A673 (cell line): ENCODE measurements around the gene APAF1. TPM values are rescaled to one million over a fixed set of nuclear protein-coding genes. Genes with fewer than 3 reads are reported as not detected.

Experiments used
- BruUV-seq: library from RNA; stranded (reverse); fragments of 400-500 nt; replicated peaks from 2 replicates; lab custom pipeline; 2021; lab: Mats Ljungman, UMichigan
- CTCF ChIA-PET: fragments of 300-600 bp; sonication (Branson Sonifier 250); formaldehyde crosslinking; loops from one replicate; lab custom pipeline; 2022; ENCODE audit warnings: antibody characterized with exemption; lab: Charles Lee
- POLR2A ChIA-PET: fragments of 300-600 bp; sonication (Branson Sonifier 250); formaldehyde crosslinking; loops from one replicate; lab custom pipeline; 2022; ENCODE audit warnings: antibody characterized with exemption; ENCODE audit not compliant: low non-redundant PET; lab: Charles Lee
- DNase-seq: peaks from one replicate; pipeline ENCODE4 v3.0.0-alpha.2; 2015; ENCODE audit warnings: low spot score
- H3K27ac ChIP-seq: fragments of 200-600 bp; sonication (generic); 2 replicates; pipeline ENCODE4 v1.5.1; 2016; ENCODE audit warnings: mixed run types, low read depth, mild to moderate bottlenecking, mixed read lengths, antibody characterized with exemption, low read length; ENCODE audit not compliant: poor library complexity, severe bottlenecking
- H3K27me3 ChIP-seq: fragments of 200-600 bp; sonication (generic); replicated peaks from 2 replicates; pipeline ENCODE4 v1.6.1; 2017; ENCODE audit warnings: mixed run types, low read depth, mild to moderate bottlenecking, mixed read lengths, antibody characterized with exemption, low read length; ENCODE audit not compliant: insufficient read depth, poor library complexity
- H3K36me3 ChIP-seq: fragments of 200-600 bp; sonication (generic); 2 replicates; pipeline ENCODE4 v1.6.1; 2016; ENCODE audit warnings: mixed run types, mild to moderate bottlenecking, mixed read lengths, antibody characterized with exemption, low read length; ENCODE audit not compliant: insufficient read depth, poor library complexity, severe bottlenecking
- H3K4me1 ChIP-seq: fragments of 200-600 bp; sonication (generic); 2 replicates; pipeline ENCODE4 v1.6.1; 2017; ENCODE audit warnings: mixed run types, mild to moderate bottlenecking, mixed read lengths, antibody characterized with exemption, low read length; ENCODE audit not compliant: insufficient read depth, poor library complexity, severe bottlenecking
- H3K4me3 ChIP-seq: fragments of 200-600 bp; sonication (generic); 2 replicates; pipeline ENCODE4 v1.5.1; 2016; ENCODE audit warnings: low read depth, mixed run types, mild to moderate bottlenecking, mixed read lengths, low read length; ENCODE audit not compliant: poor library complexity, severe bottlenecking
- H3K9me3 ChIP-seq: fragments of 200-600 bp; sonication (generic); 2 replicates; pipeline ENCODE4 v1.6.1; 2016; ENCODE audit warnings: mixed run types, low read depth, mild to moderate bottlenecking, mixed read lengths, antibody characterized with exemption, low read length; ENCODE audit not compliant: poor library complexity, severe bottlenecking
- EZH2 ChIP-seq: fragments of 200-600 bp; sonication (generic); IDR thresholded peaks from 2 replicates; pipeline ENCODE4 v1.6.1; 2017; ENCODE audit warnings: borderline replicate concordance, low read depth, mild to moderate bottlenecking, mixed read lengths, antibody characterized with exemption, low read length; ENCODE audit not compliant: poor library complexity, severe bottlenecking
- intact Hi-C: fragments of 100-400 bp; cut with micrococcal nuclease; formaldehyde crosslinking; loops from one replicate; pipeline ENCODE4 v1.10.0; 2022; ENCODE audit not compliant: unreplicated experiment
- total RNA-seq: library from RNA; stranded (reverse); gene quantifications from 2 replicates; pipeline ENCODE4 v1.2.3, GENCODE V29; 2021
- TF ChIP-seq, protein P1 (sequence below): fragments of 300-800, 200-600 bp; sonication (generic); conservative IDR thresholded peaks from 2 replicates; pipeline ENCODE4 v1.5.1; 2017; ENCODE audit warnings: low read depth, mild to moderate bottlenecking, antibody characterized with exemption, low read length, moderate library complexity, mixed read lengths

APAF1 gene
- total RNA-seq, 1 experiment from 2014 or later = 24.2 TPM

DNA sequence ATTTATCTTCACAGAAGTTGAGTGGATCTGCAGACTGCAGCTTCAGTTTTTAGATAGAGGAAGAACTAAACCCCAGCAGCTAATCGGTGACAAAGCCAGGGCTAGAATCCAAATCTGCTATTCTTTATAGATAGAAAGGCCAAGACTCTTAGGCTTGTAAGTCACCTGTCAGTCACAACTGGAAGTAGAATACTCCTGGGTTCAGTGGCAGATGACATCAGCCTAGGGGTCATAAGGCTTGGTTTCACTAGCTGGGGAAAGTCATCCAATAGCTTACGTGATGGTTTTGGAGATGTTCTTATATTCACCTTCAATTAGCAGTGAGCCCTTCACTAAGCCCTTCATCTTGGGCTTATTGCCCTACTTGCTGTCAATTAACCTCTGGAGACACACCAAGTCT is 93.4 kb downstream of the APAF1 start:
- Histone ChIP-seq H3K4me1 (peaks cover 14% of the 10 kb centered on the region), H3K9me3 (no peaks in the 10 kb centered on the region), H3K27ac (no peak overlapping the region), H3K27me3 (no peaks in the 10 kb centered on the region), H3K36me3 (no peaks in the 10 kb centered on the region), H3K4me3 (no peak overlapping the region)
- TF ChIP-seq, protein P1, sequence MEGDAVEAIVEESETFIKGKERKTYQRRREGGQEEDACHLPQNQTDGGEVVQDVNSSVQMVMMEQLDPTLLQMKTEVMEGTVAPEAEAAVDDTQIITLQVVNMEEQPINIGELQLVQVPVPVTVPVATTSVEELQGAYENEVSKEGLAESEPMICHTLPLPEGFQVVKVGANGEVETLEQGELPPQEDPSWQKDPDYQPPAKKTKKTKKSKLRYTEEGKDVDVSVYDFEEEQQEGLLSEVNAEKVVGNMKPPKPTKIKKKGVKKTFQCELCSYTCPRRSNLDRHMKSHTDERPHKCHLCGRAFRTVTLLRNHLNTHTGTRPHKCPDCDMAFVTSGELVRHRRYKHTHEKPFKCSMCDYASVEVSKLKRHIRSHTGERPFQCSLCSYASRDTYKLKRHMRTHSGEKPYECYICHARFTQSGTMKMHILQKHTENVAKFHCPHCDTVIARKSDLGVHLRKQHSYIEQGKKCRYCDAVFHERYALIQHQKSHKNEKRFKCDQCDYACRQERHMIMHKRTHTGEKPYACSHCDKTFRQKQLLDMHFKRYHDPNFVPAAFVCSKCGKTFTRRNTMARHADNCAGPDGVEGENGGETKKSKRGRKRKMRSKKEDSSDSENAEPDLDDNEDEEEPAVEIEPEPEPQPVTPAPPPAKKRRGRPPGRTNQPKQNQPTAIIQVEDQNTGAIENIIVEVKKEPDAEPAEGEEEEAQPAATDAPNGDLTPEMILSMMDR = no peak
- no peak for TF ChIP-seq EZH2
- DNase-seq = no peak
- intact Hi-C loops = no loop called here
- CTCF ChIA-PET = no interaction called here
- BruUV-seq = no TSS peak
- POLR2A ChIA-PET = no interaction called here

DNA sequence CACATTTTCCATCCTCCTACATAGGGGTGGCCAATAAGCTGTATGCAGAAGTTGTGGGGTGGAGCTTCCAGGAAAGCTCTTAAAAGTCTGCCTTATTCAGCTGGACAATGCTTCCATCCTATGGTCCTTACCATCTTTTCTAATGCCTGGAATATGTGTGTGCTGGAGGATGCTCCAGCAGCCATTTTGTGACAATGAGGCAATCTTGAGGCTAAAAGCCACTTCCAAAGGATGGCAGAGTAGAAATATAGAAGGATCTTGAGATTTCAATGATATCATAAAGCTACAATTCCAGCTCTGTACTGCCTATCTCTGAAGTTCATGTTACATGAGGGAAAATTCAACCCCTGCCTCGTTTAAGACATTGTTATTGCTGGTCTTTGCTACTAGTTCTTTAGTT is 95.7 kb downstream of the APAF1 start:
- Histone ChIP-seq H3K4me3 (no peak overlapping the region), H3K27ac (no peak overlapping the region)
- CTCF ChIA-PET = interaction anchor here (0.5 kb wide), 1 partner anchor 108 kb away, joined by 4 read pairs; no protein-coding TSS in a partner anchor

DNA sequence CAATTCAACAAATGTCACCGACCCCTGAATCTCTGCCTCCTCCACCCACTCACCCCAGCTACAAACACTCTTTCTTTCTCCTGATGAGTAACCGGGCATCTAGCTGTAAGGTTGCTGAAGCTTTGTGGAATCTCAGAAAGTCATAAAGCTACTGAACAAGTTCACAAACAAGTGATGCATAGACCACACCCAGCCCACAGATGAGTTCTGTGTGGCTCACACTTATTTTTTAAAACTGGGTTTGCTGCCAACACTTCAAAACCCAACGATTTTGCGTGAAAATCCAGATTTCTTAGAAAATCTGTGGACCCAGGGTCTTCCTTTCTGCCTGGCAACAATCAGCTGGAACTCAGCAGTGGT is 96.1 kb downstream of the APAF1 start:
- no peak for DNase-seq
- BruUV-seq = no TSS peak
- Histone ChIP-seq H3K36me3 (no peaks in the 10 kb centered on the region), H3K4me1 (peaks cover 18% of the 10 kb centered on the region), H3K4me3 (no peak overlapping the region), H3K27ac (no peak overlapping the region), H3K27me3 (no peaks in the 10 kb centered on the region), H3K9me3 (no peaks in the 10 kb centered on the region)
- intact Hi-C loops = loop anchor here (5.0 kb wide), 2 partner anchors 196 to 324 kb away; no protein-coding TSS in a partner anchor
- ChIA-PET CTCF (interaction anchor here (0.5 to 1.4 kb wide), 3 partner anchors 9 to 108 kb away, joined by 3 to 6 read pairs (median 4); no protein-coding TSS in a partner anchor), POLR2A (no interaction called here)
- TF ChIP-seq, protein P1 = no peak
- no peak for TF ChIP-seq EZH2

More for the DNA sequence above, 95.7 kb downstream of the APAF1 start:
- intact Hi-C loops = loop anchor here (5.0 kb wide), 2 partner anchors 197 to 323 kb away; no protein-coding TSS in a partner anchor
- DNase-seq = no peak
- BruUV-seq = no TSS peak
- peaks cover 18% of the 10 kb centered on the region for H3K4me1 ChIP-seq
- no peaks in the 10 kb centered on the region for H3K27me3 ChIP-seq
- POLR2A ChIA-PET = no interaction called here
- no peaks in the 10 kb centered on the region for H3K9me3 ChIP-seq
- H3K36me3 ChIP-seq = no peaks in the 10 kb centered on the region
- TF ChIP-seq EZH2 = no peak
- TF ChIP-seq, protein P1 = no peak
